ENCODE results near the gene ECI2.
A peak's percentile ranks its signal among the peaks of the same experiment; 100 is the strongest.

The ECI2 gene

GRCh38 chr6:4170297-4170696 is 34.9 kb upstream of the ECI2 start:
- no peaks in the 10 kb centered on the region for H3K36me3 ChIP-seq (ENCODE audit: control insufficient read depth in 2 of 2, insufficient read depth in 1 of 2, low read length in 2 of 2)
- H3K27ac ChIP-seq (ENCODE audit: extremely low read depth, low read depth, low read length) = no peak overlapping the region
- TF ChIP-seq ZNF175 (tag by site-specific recombination; IDR thresholded peaks at IDR 0.05) (no peak), ZNF148 (tag by site-specific recombination; IDR thresholded peaks at IDR 0.05; ENCODE audit: borderline replicate concordance) (no peak), FEZF1 (tag by site-specific recombination; IDR thresholded peaks at IDR 0.05) (no peak), ZNF785 (tag by site-specific recombination; IDR thresholded peaks at IDR 0.05) (no peak), ZNF37A (tag by site-specific recombination; IDR thresholded peaks at IDR 0.05) (no peak), ZNF341 (tag by site-specific recombination; IDR thresholded peaks at IDR 0.05; ENCODE audit: low read depth) (no peak), ZNF48 (tag by site-specific recombination; IDR thresholded peaks at IDR 0.05) (no peak), BCL11B (tag by site-specific recombination; IDR thresholded peaks at IDR 0.05; ENCODE audit: low read depth) (no peak), ZNF747 (tag by site-specific recombination; IDR thresholded peaks at IDR 0.05) (no peak)
- ChIA-PET POLR2A (no interaction called here), CTCF (interaction anchor here (0.9 to 1.9 kb wide), 3 partner anchors 11 to 15 kb away, joined by 3 to 8 read pairs (median 4); no protein-coding TSS in a partner anchor)
- no peak overlapping the region for H3K4me3 ChIP-seq (ENCODE audit: low read depth, low read length)
- no peaks in the 10 kb centered on the region for H3K9me3 ChIP-seq (ENCODE audit: control insufficient read depth, insufficient read depth, low read depth, low read length)
- no peaks in the 10 kb centered on the region for H3K4me1 ChIP-seq (ENCODE audit: control insufficient read depth, insufficient read depth, low read length)

DNA sequence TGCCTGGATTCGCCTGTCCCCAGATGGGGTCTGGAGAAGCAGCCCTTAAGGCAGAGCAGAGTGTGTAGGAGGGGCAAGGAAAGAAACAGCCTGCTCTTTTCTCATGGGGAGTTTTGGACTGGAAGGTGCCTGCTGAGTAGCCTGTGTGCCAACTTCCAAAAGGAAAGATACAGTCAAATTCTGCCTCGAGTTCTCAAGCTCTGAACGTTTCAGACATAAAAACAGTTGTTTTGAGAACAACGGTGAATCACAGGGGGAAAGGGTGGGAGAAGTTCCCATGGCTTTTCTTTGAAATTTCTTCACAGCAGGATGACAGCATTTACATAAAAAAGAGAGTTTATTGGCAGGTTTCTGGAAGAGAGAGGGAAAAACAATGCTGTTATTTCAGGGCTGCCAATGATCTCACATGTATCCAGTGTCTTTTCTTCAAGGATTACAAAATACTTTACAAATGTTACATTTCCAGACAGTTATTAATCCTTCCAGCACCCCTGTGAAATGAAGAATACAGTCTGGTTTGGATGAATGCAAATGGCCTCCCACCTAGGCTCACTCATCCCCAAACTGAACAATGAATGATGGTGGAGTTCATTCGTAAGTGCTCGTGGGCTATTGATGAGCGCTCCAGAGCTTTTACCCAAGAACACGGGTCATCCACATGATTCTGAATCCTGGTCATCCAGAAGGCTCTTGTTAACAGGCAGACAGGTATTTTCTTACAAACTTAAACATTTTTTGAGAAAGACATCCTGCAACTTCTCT is 33.8 kb upstream of the ECI2 start:
- Histone ChIP-seq H3K27ac (ENCODE audit: extremely low read depth, low read depth, low read length) (no peak overlapping the region), H3K9me3 (ENCODE audit: control insufficient read depth, insufficient read depth, low read depth, low read length) (no peaks in the 10 kb centered on the region), H3K4me3 (ENCODE audit: low read depth, low read length) (no peak overlapping the region), H3K4me1 (ENCODE audit: control insufficient read depth, insufficient read depth, low read length) (no peaks in the 10 kb centered on the region), H3K36me3 (ENCODE audit: control insufficient read depth in 2 of 2, insufficient read depth in 1 of 2, low read length in 2 of 2) (no peaks in the 10 kb centered on the region)
- POLR2A ChIA-PET = no interaction called here
- CTCF ChIA-PET = interaction anchor here (0.9 to 1.9 kb wide), 3 partner anchors 12 to 14 kb away, joined by 3 to 8 read pairs (median 4); no protein-coding TSS in a partner anchor
- TF ChIP-seq ZNF391 (tag by site-specific recombination; IDR thresholded peaks at IDR 0.05; ENCODE audit: borderline replicate concordance, low read depth) = no peak
- TF ChIP-seq ZNF658 (tag by site-specific recombination; IDR thresholded peaks at IDR 0.05) = no peak
- no peak for TF ChIP-seq ZSCAN4 (tag by site-specific recombination; IDR thresholded peaks at IDR 0.05)
- no peak for TF ChIP-seq ZNF155 (tag by site-specific recombination; IDR thresholded peaks at IDR 0.05)

- TF ChIP-seq ZNF626 (tag by site-specific recombination; IDR thresholded peaks at IDR 0.05) (no peak), SP7 (tag by site-specific recombination; IDR thresholded peaks at IDR 0.05) (no peak), EGR2 (tag by site-specific recombination; IDR thresholded peaks at IDR 0.05; ENCODE audit: low read depth) (no peak), ZBTB21 (tag by site-specific recombination; IDR thresholded peaks at IDR 0.05) (no peak), ZNF146 (tag by site-specific recombination; IDR thresholded peaks at IDR 0.05) (no peak), ZFP41 (tag by site-specific recombination; IDR thresholded peaks at IDR 0.05; ENCODE audit: borderline replicate concordance) (no peak), SETDB1 (IDR thresholded peaks at IDR 0.05; ENCODE audit: insufficient read length, low read length) (peak; percentile 49), ZNF664 (tag by site-specific recombination; IDR thresholded peaks at IDR 0.05) (no peak), ZNF184 (tag by site-specific recombination; IDR thresholded peaks at IDR 0.05) (peak; percentile 100), SCRT2 (tag by site-specific recombination; IDR thresholded peaks at IDR 0.05) (no peak)
- TF ChIP-seq, protein P1, sequence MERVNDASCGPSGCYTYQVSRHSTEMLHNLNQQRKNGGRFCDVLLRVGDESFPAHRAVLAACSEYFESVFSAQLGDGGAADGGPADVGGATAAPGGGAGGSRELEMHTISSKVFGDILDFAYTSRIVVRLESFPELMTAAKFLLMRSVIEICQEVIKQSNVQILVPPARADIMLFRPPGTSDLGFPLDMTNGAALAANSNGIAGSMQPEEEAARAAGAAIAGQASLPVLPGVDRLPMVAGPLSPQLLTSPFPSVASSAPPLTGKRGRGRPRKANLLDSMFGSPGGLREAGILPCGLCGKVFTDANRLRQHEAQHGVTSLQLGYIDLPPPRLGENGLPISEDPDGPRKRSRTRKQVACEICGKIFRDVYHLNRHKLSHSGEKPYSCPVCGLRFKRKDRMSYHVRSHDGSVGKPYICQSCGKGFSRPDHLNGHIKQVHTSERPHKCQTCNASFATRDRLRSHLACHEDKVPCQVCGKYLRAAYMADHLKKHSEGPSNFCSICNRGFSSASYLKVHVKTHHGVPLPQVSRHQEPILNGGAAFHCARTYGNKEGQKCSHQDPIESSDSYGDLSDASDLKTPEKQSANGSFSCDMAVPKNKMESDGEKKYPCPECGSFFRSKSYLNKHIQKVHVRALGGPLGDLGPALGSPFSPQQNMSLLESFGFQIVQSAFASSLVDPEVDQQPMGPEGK (tag by site-specific recombination; IDR thresholded peaks at IDR 0.05) = no peak
- TF ChIP-seq, protein P2, sequence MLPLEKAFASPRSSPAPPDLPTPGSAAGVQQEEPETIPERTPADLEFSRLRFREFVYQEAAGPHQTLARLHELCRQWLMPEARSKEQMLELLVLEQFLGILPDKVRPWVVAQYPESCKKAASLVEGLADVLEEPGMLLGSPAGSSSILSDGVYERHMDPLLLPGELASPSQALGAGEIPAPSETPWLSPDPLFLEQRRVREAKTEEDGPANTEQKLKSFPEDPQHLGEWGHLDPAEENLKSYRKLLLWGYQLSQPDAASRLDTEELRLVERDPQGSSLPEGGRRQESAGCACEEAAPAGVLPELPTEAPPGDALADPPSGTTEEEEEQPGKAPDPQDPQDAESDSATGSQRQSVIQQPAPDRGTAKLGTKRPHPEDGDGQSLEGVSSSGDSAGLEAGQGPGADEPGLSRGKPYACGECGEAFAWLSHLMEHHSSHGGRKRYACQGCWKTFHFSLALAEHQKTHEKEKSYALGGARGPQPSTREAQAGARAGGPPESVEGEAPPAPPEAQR (tag by site-specific recombination; IDR thresholded peaks at IDR 0.05) = no peak
- no peaks in the 10 kb centered on the region for H3K4me1 ChIP-seq (ENCODE audit: control insufficient read depth, insufficient read depth, low read length)
- H3K36me3 ChIP-seq (ENCODE audit: control insufficient read depth in 2 of 2, insufficient read depth in 1 of 2, low read length in 2 of 2) = no peaks in the 10 kb centered on the region
- H3K27ac ChIP-seq (ENCODE audit: extremely low read depth, low read depth, low read length) = no peak overlapping the region
- ChIA-PET CTCF (no interaction called here), POLR2A (no interaction called here)
- no peak overlapping the region for H3K4me3 ChIP-seq (ENCODE audit: low read depth, low read length)
- H3K9me3 ChIP-seq (ENCODE audit: control insufficient read depth, insufficient read depth, low read depth, low read length) = no peaks in the 10 kb centered on the region
Observed at GRCh38 chr6:4167833-4168232, 32.5 kb upstream of the ECI2 start.
